CD4-positive, alpha-beta T cell treated with Interleukin-4 for 1 hour (primary cell): ENCODE results near the gene BEST2.
A peak's percentile ranks its signal among the peaks of the same experiment; 100 is the strongest.

ENCODE experiments used
- DNase-seq, 2 donors: peaks; one replicate each; pipeline ENCODE4 v3.0.0-alpha.2; 2020 to 2022

The BEST2 gene

DNA sequence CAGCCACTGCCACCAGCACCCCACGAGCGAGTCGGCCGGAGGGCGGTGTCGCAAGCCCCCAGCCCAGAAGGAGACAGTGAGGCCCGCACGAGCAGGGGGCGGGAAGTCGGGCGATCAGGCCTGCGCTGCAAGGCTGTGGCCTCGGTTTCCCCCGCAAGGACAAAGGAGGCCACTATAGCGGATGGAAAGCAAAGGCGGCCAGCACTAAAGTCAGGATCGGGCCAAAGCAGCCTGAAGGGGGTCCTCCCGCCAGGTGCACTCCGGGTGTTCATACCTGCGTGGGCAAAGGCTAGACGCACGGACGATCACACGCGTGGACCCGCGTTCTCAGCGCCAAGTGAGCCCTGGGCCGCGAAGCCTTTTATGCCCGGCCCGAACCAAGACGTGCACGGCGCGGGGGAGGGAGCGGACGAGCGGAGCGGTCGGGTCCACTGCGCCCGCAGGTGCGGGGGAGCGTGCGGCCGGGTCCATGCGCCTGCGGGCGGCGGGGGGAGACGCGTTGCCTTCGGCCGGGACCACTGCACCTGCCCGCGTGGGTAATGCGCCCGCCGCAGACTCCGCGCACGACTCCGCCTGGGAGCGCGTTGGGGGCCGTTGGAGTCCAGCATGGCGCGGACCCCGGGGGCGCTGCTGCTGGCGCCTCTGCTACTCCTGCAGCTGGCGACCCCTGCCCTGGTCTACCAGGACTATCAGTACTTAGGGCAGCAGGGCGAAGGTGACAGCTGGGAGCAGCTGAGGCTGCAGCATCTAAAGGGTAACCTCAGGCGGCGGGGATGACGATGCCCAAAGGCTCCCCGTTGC lies 50.1 kb downstream of the BEST2 start, which contains the start of the genes PRDX2 and THSD8:
PRDX2 (minus strand) TSS at position 335 of the 801 bp plus-strand sequence. CDS start 539 bp downstream, outside the sequence.
THSD8 (plus strand) TSS at position 604 of the 801 bp plus-strand sequence; CDS start at position 607, 3 bp downstream.
- peak; percentile 73 to 79 for DNase-seq

GRCh38 chr19:12802267-12803106 lies 50.9 kb downstream of the BEST2 start:
- no peak for DNase-seq

DNA sequence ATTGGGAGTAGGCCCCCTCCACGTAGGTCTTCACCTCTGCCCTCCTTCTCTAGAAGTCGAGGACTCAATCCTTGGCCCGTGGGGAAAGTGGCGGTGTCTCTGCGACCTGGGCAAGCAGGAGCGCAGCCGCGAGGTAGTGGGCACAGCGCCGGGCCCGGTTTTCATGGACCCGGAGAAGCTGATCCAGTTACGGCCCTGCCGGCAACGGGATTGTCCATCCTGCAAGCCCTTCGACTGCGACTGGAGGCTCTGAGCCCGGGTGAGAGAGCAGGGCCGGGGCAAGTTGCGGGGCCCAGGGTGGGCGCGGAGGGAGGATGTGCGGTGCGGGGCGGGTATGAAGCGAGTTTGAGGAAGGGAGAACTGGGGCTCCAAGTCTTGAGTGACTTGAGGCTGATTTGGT lies 52.5 kb downstream of the BEST2 start:
- DNase-seq = no peak

GRCh38 chr19:12806242-12807081 lies 54.9 kb downstream of the BEST2 start, which contains the start of gene RNASEH2A:
Gene RNASEH2A (plus strand): TSS chr19:12806584. CDS start chr19:12806674, 90 bp downstream.
- peak; percentile 87 for DNase-seq
